ENCODE measurements around the gene STK32C. TPM values are rescaled to one million over a fixed set of nuclear protein-coding genes. Genes with fewer than 3 reads are reported as not detected.

The STK32C gene
- total and polyA plus RNA-seq, 4 donors: 5.1 to 22.0 (median 16.3) TPM

- no peak for DNase-seq
- H3K36me3 ChIP-seq (ENCODE audit: control insufficient read depth in 4 of 4, insufficient read depth in 4 of 4, low read length in 4 of 4): no peaks in the 10 kb centered on the region
- no peak overlapping the region for H3K9ac ChIP-seq (ENCODE audit: insufficient read depth in 1 of 2, low read length in 2 of 2)
- peaks cover 0 to 8% (median 0%) of the 10 kb centered on the region in 5 donors for H3K4me1 ChIP-seq (ENCODE audit: control insufficient read depth in 5 of 5, insufficient read depth in 5 of 5, low read length in 5 of 5)
- H3K27ac ChIP-seq (ENCODE audit: low read depth in 1 of 2, low read length in 1 of 2): no peak overlapping the region
- ATAC-seq (ENCODE audit: insufficient read depth, low FRiP score): no peak
- WGBS, 2 donors: 90 to 94% methylated on average over 13 to 15 of the region's 15 CpGs
- no peak for TF ChIP-seq CTCF (IDR thresholded peaks at IDR 0.05; ENCODE audit: control extremely low read depth, extremely low read depth)
- no peaks in the 10 kb centered on the region for H3K9me3 ChIP-seq (ENCODE audit: control insufficient read depth in 4 of 4, insufficient read depth in 3 of 4, low read length in 3 of 4)
- no peak overlapping the region for H3K4me3 ChIP-seq
- no peaks in the 10 kb centered on the region for H3K27me3 ChIP-seq (ENCODE audit: control insufficient read depth in 3 of 3, insufficient read depth in 3 of 3, low read length in 2 of 3)
Measured at GRCh38 chr10:132237396-132237795, 70.4 kb downstream of the STK32C start.

- no peak for DNase-seq
- 92 to 97% methylated on average over 13 of the region's 13 CpGs for WGBS, 2 donors
Measured at GRCh38 chr10:132236881-132237280, 70.9 kb downstream of the STK32C start.

GRCh38 chr10:132236161-132236560, 71.6 kb downstream of the STK32C start:
- no peak for ATAC-seq (ENCODE audit: insufficient read depth, low FRiP score)
- Histone ChIP-seq H3K27ac (ENCODE audit: low read depth in 1 of 2, low read length in 1 of 2) (no peak overlapping the region), H3K9ac (ENCODE audit: insufficient read depth in 1 of 2, low read length in 2 of 2) (no peak overlapping the region), H3K4me1 (ENCODE audit: control insufficient read depth in 5 of 5, insufficient read depth in 5 of 5, low read length in 5 of 5) (peaks cover 0 to 8% (median 0%) of the 10 kb centered on the region in 5 donors), H3K27me3 (ENCODE audit: control insufficient read depth in 3 of 3, insufficient read depth in 3 of 3, low read length in 2 of 3) (no peaks in the 10 kb centered on the region), H3K36me3 (ENCODE audit: control insufficient read depth in 4 of 4, insufficient read depth in 4 of 4, low read length in 4 of 4) (no peaks in the 10 kb centered on the region), H3K4me3 (no peak overlapping the region), H3K9me3 (ENCODE audit: control insufficient read depth in 4 of 4, insufficient read depth in 3 of 4, low read length in 3 of 4) (no peaks in the 10 kb centered on the region)
- 92 to 93% methylated on average over 21 of the region's 21 CpGs for WGBS, 2 donors
- no peak for DNase-seq
- TF ChIP-seq CTCF (IDR thresholded peaks at IDR 0.05; ENCODE audit: control extremely low read depth, extremely low read depth): no peak

More at GRCh38 chr10:132236881-132237280, 70.9 kb downstream of the STK32C start:
- Histone ChIP-seq H3K4me3 (no peak overlapping the region), H3K27me3 (ENCODE audit: control insufficient read depth in 3 of 3, insufficient read depth in 3 of 3, low read length in 2 of 3) (no peaks in the 10 kb centered on the region), H3K9ac (ENCODE audit: insufficient read depth in 1 of 2, low read length in 2 of 2) (no peak overlapping the region), H3K9me3 (ENCODE audit: control insufficient read depth in 4 of 4, insufficient read depth in 3 of 4, low read length in 3 of 4) (no peaks in the 10 kb centered on the region), H3K36me3 (ENCODE audit: control insufficient read depth in 4 of 4, insufficient read depth in 4 of 4, low read length in 4 of 4) (no peaks in the 10 kb centered on the region), H3K27ac (ENCODE audit: low read depth in 1 of 2, low read length in 1 of 2) (no peak overlapping the region), H3K4me1 (ENCODE audit: control insufficient read depth in 5 of 5, insufficient read depth in 5 of 5, low read length in 5 of 5) (peaks cover 0 to 8% (median 0%) of the 10 kb centered on the region in 5 donors)
- ATAC-seq (ENCODE audit: insufficient read depth, low FRiP score): no peak
- no peak for TF ChIP-seq CTCF (IDR thresholded peaks at IDR 0.05; ENCODE audit: control extremely low read depth, extremely low read depth)

GRCh38 chr10:132234860-132235259, 72.9 kb downstream of the STK32C start:
- no peaks in the 10 kb centered on the region for H3K36me3 ChIP-seq (ENCODE audit: control insufficient read depth in 4 of 4, insufficient read depth in 4 of 4, low read length in 4 of 4)
- no peak overlapping the region for H3K27ac ChIP-seq (ENCODE audit: low read depth in 1 of 2, low read length in 1 of 2)
- no peak for TF ChIP-seq CTCF (IDR thresholded peaks at IDR 0.05; ENCODE audit: control extremely low read depth, extremely low read depth)
- ATAC-seq (ENCODE audit: insufficient read depth, low FRiP score) (no peak), DNase-seq (no peak)
- H3K4me3 ChIP-seq: no peak overlapping the region
- no peaks in the 10 kb centered on the region for H3K27me3 ChIP-seq (ENCODE audit: control insufficient read depth in 3 of 3, insufficient read depth in 3 of 3, low read length in 2 of 3)
- WGBS, 2 donors: 95 to 96% methylated on average over 6 of the region's 6 CpGs
- peaks cover 0 to 8% (median 1%) of the 10 kb centered on the region in 5 donors for H3K4me1 ChIP-seq (ENCODE audit: control insufficient read depth in 5 of 5, insufficient read depth in 5 of 5, low read length in 5 of 5)
- H3K9me3 ChIP-seq (ENCODE audit: control insufficient read depth in 4 of 4, insufficient read depth in 3 of 4, low read length in 3 of 4): no peaks in the 10 kb centered on the region
- H3K9ac ChIP-seq (ENCODE audit: insufficient read depth in 1 of 2, low read length in 2 of 2): no peak overlapping the region
